Upper lobe of left lung (tissue), 4 donors: ENCODE measurements around the gene SCG2.

Experiments
- CTCF ChIP-seq, 6 experiments: fragments of 450-650 bp in 4 of 6; fragments of 200-600 bp in 2 of 6; sonication (generic) in 2 of 6; IDR thresholded peaks; one replicate each; pipeline ENCODE4 v1.5.1; 2016 to 2019; ENCODE audit warnings: antibody characterized with exemption in 6 of 6
- EP300 ChIP-seq, 4 donors: sonication (generic); formaldehyde crosslinking; IDR thresholded peaks; one replicate each; pipeline ENCODE4 v1.5.1; 2017; ENCODE audit warnings: antibody characterized with exemption in 4 of 4, control low read depth in 2 of 4
- POLR2A ChIP-seq, 4 donors: fragments of 450-650 bp; IDR thresholded peaks; one replicate each; pipeline ENCODE4 v1.5.1; 2016 to 2017; ENCODE audit warnings: antibody characterized with exemption in 4 of 4, mild to moderate bottlenecking in 2 of 4

GRCh38 chr2:223643309-223643708 lies 41.1 kb upstream of the SCG2 start:
- no peak for TF ChIP-seq CTCF (IDR thresholded peaks at IDR 0.05)
- TF ChIP-seq EP300 (IDR thresholded peaks at IDR 0.05): no peak
- TF ChIP-seq POLR2A (IDR thresholded peaks at IDR 0.05): no peak
